Panc1 (cell line): Measurements from ENCODE around the gene DOCK1.

ENCODE experiments used
- POLR2AphosphoS5 ChIP-seq: IDR thresholded peaks from 2 replicates; pipeline ENCODE4 v1.6.1; 2012; ENCODE audit warnings: mild to moderate bottlenecking, low read depth, low read length, moderate library complexity
- REST ChIP-seq, 2 experiments: IDR thresholded peaks; 2 replicates each; pipeline ENCODE4 v1.6.1; 2011 to 2012; ENCODE audit warnings: low read depth in 2 of 2, control low read depth in 1 of 2, low read length in 1 of 2, mild to moderate bottlenecking in 1 of 2, moderate library complexity in 1 of 2; ENCODE audit not compliant: insufficient read depth in 1 of 2
- SIN3A ChIP-seq: IDR thresholded peaks from 2 replicates; pipeline ENCODE4 v1.6.1; 2012; ENCODE audit warnings: low read depth, mild to moderate bottlenecking, low read length, moderate library complexity, borderline replicate concordance; ENCODE audit not compliant: insufficient read depth
- TF ChIP-seq, protein P1 (sequence below): fragments of 450-650 bp; IDR thresholded peaks from 2 replicates; pipeline ENCODE4 v1.5.1; 2017; ENCODE audit warnings: mild to moderate bottlenecking

DNA sequence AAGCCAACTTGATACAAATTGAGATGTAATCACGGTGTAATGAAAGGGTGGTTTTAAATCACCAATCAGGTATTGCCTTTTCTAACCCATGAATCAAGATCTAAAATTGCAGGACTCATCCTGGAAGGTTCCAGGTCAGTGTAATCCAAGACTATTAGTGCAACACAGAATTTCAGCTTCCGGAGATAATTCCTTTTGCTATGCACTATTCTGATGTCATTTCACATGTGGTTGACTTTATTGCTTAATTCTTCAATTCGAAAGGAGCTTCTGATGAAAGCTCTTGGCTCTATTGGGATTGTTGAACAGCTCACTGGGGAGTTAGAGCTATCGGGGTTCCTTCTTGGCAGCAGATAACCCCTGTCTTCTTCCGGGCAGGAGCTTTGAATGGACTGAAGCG is 438.6 kb downstream of the DOCK1 start:
- TF ChIP-seq, protein P1, sequence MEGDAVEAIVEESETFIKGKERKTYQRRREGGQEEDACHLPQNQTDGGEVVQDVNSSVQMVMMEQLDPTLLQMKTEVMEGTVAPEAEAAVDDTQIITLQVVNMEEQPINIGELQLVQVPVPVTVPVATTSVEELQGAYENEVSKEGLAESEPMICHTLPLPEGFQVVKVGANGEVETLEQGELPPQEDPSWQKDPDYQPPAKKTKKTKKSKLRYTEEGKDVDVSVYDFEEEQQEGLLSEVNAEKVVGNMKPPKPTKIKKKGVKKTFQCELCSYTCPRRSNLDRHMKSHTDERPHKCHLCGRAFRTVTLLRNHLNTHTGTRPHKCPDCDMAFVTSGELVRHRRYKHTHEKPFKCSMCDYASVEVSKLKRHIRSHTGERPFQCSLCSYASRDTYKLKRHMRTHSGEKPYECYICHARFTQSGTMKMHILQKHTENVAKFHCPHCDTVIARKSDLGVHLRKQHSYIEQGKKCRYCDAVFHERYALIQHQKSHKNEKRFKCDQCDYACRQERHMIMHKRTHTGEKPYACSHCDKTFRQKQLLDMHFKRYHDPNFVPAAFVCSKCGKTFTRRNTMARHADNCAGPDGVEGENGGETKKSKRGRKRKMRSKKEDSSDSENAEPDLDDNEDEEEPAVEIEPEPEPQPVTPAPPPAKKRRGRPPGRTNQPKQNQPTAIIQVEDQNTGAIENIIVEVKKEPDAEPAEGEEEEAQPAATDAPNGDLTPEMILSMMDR, result no peak
- TF ChIP-seq POLR2AphosphoS5, result no peak
- no peak for TF ChIP-seq REST (IDR thresholded peaks at IDR 0.05; ENCODE audit: insufficient read depth in 1 of 2, low read depth in 2 of 2, low read length in 1 of 2)
- no peak for TF ChIP-seq SIN3A
